Activated CD8-positive, alpha-beta T cell treated with anti-CD3 and anti-CD28 coated beads, Interleukin-2, amount 10 ng/mL, durations not matched to agents 7 days and 5 days (primary cell): ENCODE results near the gene ACAP3. TPM values are rescaled to one million over a fixed set of nuclear protein-coding genes. Genes with fewer than 3 reads are reported as not detected.

ENCODE experiments used
- ATAC-seq: fragments of 150-1000 bp; cut with Tn5 transposase; one replicate; pipeline ENCODE4 v1.10.0; 2021; ENCODE audit warnings: moderate library complexity
- CTCF ChIA-PET: fragments of 350-600 bp; sonication (Branson Sonifier 250); formaldehyde crosslinking; loops from one replicate; lab custom pipeline; 2021; ENCODE audit warnings: antibody characterized with exemption; lab: Charles Lee
- POLR2A ChIA-PET: fragments of 350-600 bp; sonication (Branson Sonifier 250); formaldehyde crosslinking; loops from one replicate; lab custom pipeline; 2021; ENCODE audit warnings: antibody characterized with exemption; lab: Charles Lee
- DNase-seq: peaks from one replicate; pipeline ENCODE4 v3.0.0-alpha.2; 2020
- H3K27ac Mint-ChIP-seq: one replicate; pipeline ENCODE4 v1.8.0; 2021; ENCODE audit warnings: mild to moderate bottlenecking, mixed read lengths
- H3K27me3 Mint-ChIP-seq: one replicate; pipeline ENCODE4 v1.8.0; 2021; ENCODE audit warnings: low read depth, mixed read lengths
- H3K36me3 Mint-ChIP-seq: one replicate; pipeline ENCODE4 v1.8.0; 2021; ENCODE audit warnings: low read depth, mixed read lengths
- H3K4me1 Mint-ChIP-seq: one replicate; pipeline ENCODE4 v1.8.0; 2021; ENCODE audit warnings: low read depth, mixed read lengths
- H3K4me3 Mint-ChIP-seq: one replicate; pipeline ENCODE4 v1.8.0; 2021; ENCODE audit warnings: mild to moderate bottlenecking, mixed read lengths
- H3K9me3 Mint-ChIP-seq: one replicate; pipeline ENCODE4 v1.8.0; 2022; ENCODE audit warnings: mixed read lengths; ENCODE audit not compliant: insufficient read depth
- total RNA-seq, 2 experiments: library from RNA; stranded (reverse); gene quantifications; one replicate each; pipeline ENCODE4 v1.2.3, GENCODE V29; 2021

Gene ACAP3
- total RNA-seq, 2 experiments from 2014 or later, result 65.2 to 87.3 TPM

DNA sequence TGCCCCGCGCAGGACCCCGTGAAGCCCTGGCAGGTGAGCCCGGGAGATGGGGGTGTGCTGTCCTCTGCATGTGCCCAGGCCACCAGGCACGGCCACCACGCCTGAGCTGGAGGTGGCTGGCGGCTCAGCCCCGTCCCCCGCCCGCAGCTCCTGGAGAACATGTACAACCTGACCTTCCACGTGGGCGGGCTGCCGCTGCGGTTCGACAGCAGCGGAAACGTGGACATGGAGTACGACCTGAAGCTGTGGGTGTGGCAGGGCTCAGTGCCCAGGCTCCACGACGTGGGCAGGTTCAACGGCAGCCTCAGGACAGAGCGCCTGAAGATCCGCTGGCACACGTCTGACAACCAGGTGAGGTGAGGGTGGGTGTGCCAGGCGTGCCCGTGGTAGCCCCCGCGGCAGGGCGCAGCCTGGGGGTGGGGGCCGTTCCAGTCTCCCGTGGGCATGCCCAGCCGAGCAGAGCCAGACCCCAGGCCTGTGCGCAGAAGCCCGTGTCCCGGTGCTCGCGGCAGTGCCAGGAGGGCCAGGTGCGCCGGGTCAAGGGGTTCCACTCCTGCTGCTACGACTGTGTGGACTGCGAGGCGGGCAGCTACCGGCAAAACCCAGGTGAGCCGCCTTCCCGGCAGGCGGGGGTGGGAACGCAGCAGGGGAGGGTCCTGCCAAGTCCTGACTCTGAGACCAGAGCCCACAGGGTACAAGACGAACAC is 25.2 kb upstream of the ACAP3 start:
- CTCF ChIA-PET, result interaction anchor here (1.6 kb wide), 1 partner anchor 15 kb away, joined by 3 read pairs; no protein-coding TSS in a partner anchor
- H3K9me3 Mint-ChIP-seq, result no peaks in the 10 kb centered on the region
- H3K27me3 Mint-ChIP-seq, result no peaks in the 10 kb centered on the region
- ATAC-seq (no peak), DNase-seq (no peak)
- no peak overlapping the region for H3K27ac Mint-ChIP-seq
- H3K4me3 Mint-ChIP-seq, result no peak overlapping the region
- POLR2A ChIA-PET, result no interaction called here
- peaks cover 5% of the 10 kb centered on the region for H3K36me3 Mint-ChIP-seq
- H3K4me1 Mint-ChIP-seq, result no peaks in the 10 kb centered on the region

DNA sequence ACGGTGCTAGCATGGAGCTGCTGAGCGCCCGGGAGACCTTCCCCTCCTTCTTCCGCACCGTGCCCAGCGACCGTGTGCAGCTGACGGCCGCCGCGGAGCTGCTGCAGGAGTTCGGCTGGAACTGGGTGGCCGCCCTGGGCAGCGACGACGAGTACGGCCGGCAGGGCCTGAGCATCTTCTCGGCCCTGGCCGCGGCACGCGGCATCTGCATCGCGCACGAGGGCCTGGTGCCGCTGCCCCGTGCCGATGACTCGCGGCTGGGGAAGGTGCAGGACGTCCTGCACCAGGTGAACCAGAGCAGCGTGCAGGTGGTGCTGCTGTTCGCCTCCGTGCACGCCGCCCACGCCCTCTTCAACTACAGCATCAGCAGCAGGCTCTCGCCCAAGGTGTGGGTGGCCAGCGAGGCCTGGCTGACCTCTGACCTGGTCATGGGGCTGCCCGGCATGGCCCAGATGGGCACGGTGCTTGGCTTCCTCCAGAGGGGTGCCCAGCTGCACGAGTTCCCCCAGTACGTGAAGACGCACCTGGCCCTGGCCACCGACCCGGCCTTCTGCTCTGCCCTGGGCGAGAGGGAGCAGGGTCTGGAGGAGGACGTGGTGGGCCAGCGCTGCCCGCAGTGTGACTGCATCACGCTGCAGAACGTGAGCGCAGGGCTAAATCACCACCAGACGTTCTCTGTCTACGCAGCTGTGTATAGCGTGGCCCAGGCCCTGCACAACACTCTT is 24.5 kb upstream of the ACAP3 start:
- Mint-ChIP-seq H3K27me3 (no peaks in the 10 kb centered on the region), H3K36me3 (peaks cover 5% of the 10 kb centered on the region), H3K9me3 (no peaks in the 10 kb centered on the region), H3K4me3 (no peak overlapping the region), H3K27ac (no peak overlapping the region), H3K4me1 (no peaks in the 10 kb centered on the region)
- DNase-seq (no peak), ATAC-seq (no peak)
- CTCF ChIA-PET, result interaction anchor here (1.1 kb wide), 1 partner anchor 40 kb away, joined by 4 read pairs; no protein-coding TSS in a partner anchor
- POLR2A ChIA-PET, result no interaction called here

DNA sequence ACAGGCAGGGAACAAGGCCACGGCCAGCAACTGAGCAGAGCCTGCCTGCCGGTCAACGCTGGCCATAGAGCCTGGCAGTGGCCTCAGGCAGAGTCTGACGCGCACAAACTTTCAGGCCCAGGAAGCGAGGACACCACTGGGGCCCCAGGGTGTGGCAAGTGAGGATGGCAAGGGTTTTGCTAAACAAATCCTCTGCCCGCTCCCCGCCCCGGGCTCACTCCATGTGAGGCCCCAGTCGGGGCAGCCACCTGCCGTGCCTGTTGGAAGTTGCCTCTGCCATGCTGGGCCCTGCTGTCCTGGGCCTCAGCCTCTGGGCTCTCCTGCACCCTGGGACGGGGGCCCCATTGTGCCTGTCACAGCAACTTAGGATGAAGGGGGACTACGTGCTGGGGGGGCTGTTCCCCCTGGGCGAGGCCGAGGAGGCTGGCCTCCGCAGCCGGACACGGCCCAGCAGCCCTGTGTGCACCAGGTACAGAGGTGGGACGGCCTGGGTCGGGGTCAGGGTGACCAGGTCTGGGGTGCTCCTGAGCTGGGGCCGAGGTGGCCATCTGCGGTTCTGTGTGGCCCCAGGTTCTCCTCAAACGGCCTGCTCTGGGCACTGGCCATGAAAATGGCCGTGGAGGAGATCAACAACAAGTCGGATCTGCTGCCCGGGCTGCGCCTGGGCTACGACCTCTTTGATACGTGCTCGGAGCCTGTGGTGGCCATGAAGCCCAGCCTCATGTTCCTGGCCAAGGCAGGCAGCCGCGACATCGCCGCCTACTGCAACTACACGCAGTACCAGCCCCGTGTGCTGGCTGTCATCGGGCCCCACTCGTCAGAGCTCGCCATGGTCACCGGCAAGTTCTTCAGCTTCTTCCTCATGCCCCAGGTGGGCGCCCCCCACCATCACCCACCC is 23.6 kb upstream of the ACAP3 start, which contains the start of gene TAS1R3:
TAS1R3 (plus strand) TSS at position 213 of the 898 bp plus-strand sequence; CDS start at position 279, 66 bp downstream.
- ChIA-PET POLR2A (no interaction called here), CTCF (interaction anchor here (1.1 kb wide), 1 partner anchor 41 kb away, joined by 4 read pairs; no protein-coding TSS in a partner anchor)
- Mint-ChIP-seq H3K9me3 (no peaks in the 10 kb centered on the region), H3K27ac (no peak within 1 kb of the TSS), H3K36me3 (peaks cover 5% of the 10 kb centered on the region), H3K4me3 (no peak within 1 kb of the TSS), H3K27me3 (no peaks in the 10 kb centered on the region), H3K4me1 (peaks cover 5% of the 10 kb centered on the region)
- no peak for DNase-seq
- no peak for ATAC-seq

DNA sequence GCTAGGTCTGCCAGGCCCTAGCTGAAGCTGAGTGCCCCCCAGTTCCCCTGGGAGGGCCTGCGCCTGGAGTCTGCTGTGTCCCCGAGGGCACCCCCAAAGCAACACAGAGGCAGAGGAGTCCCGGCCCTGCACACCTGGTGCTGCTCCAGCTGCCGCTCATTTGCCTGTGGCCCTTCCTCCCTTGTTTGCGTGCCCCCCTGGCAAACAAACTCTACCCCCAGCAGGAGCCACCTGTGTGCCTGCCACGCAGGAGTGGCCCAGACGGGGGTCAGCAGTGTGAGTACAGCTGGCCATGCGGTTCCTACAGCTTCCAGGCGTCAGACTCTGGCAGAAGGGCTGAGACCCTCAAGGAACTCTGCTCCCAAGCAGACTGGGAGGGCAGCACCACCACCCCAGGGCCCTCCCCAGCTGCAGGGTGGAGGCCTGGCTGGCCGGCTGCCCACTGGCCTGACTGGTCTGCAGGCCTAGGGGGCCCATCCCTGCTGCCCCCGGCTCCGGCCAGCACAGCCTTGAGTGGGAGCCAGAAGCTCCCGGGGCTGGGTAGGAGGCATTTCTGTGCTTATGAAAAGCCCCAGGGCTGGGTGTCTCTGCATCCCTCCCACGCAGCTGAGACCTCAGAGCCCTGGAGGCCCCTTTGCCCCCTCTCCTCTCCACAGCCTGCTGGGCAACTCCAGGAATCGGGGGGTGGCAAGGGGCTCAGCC is 22.8 kb upstream of the ACAP3 start:
- H3K27ac Mint-ChIP-seq, result no peak overlapping the region
- H3K27me3 Mint-ChIP-seq, result no peaks in the 10 kb centered on the region
- no peaks in the 10 kb centered on the region for H3K9me3 Mint-ChIP-seq
- H3K36me3 Mint-ChIP-seq, result peaks cover 5% of the 10 kb centered on the region
- H3K4me3 Mint-ChIP-seq, result no peak overlapping the region
- no peak for DNase-seq
- H3K4me1 Mint-ChIP-seq, result peaks cover 13% of the 10 kb centered on the region
- no peak for ATAC-seq
- ChIA-PET CTCF (interaction anchor here (1.1 kb wide), 1 partner anchor 42 kb away, joined by 4 read pairs; no protein-coding TSS in a partner anchor), POLR2A (no interaction called here)

DNA sequence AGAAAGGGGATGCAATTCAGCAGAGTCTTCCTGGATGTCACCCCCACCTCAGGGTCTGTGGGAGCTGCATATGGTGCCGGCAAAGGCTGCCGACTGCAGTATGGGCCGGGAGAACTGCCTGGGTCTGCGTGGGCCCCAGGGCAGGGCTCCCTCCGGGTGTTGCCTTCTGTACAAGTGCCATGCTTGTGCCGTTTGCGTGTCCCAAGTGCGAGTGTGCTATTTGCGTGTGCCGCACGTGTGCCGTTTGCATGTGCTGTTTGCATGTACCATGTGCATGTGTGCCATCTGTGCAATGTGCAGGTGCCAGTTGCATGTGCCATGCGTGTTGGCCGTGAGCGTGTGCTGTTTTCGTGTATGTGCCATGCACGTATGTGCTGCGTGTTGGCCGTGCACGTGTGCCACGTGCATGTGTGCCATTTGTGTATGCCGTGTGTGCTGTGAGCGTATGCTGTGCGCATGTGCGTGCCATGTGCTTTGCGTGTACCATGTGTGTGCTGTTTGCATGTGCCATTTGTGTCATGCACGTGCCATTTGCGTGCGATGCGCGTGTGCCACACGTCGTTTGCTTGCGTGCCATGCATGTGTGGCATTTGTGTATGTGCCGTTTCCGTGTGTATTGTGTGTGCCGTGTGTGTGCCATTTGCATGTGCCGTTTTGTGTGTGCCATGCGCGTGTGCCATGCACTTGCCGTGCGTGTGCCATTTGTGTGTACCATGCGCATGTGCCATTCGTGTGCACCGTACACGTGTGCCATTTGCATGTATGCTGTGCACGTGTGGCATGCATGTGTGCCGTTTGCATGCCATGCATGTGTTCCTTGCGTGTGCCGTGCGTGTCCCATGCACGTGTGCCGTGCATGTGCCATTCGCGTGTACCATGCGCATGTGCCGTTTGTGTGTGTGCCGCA is 21.8 kb upstream of the ACAP3 start:
- DNase-seq (no peak), ATAC-seq (no peak)
- peaks cover 16% of the 10 kb centered on the region for H3K4me1 Mint-ChIP-seq
- ChIA-PET POLR2A (no interaction called here), CTCF (no interaction called here)
- H3K9me3 Mint-ChIP-seq, result no peaks in the 10 kb centered on the region
- H3K4me3 Mint-ChIP-seq, result no peak overlapping the region
- H3K36me3 Mint-ChIP-seq, result peaks cover 5% of the 10 kb centered on the region
- no peaks in the 10 kb centered on the region for H3K27me3 Mint-ChIP-seq
- H3K27ac Mint-ChIP-seq, result no peak overlapping the region

DNA sequence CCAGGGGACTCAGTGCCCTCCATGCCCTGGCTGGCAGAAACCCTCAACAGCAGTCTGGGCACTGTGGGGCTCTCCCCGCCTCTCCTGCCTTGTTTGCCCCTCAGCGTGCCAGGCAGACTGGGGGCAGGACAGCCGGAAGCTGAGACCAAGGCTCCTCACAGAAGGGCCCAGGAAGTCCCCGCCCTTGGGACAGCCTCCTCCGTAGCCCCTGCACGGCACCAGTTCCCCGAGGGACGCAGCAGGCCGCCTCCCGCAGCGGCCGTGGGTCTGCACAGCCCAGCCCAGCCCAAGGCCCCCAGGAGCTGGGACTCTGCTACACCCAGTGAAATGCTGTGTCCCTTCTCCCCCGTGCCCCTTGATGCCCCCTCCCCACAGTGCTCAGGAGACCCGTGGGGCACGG is 20.5 kb upstream of the ACAP3 start:
- Mint-ChIP-seq H3K4me3 (no peak overlapping the region), H3K27ac (no peak overlapping the region), H3K4me1 (peaks cover 21% of the 10 kb centered on the region), H3K36me3 (peaks cover 9% of the 10 kb centered on the region), H3K27me3 (no peaks in the 10 kb centered on the region), H3K9me3 (no peaks in the 10 kb centered on the region)
- DNase-seq (no peak), ATAC-seq (no peak)
- ChIA-PET POLR2A (no interaction called here), CTCF (no interaction called here)

DNA sequence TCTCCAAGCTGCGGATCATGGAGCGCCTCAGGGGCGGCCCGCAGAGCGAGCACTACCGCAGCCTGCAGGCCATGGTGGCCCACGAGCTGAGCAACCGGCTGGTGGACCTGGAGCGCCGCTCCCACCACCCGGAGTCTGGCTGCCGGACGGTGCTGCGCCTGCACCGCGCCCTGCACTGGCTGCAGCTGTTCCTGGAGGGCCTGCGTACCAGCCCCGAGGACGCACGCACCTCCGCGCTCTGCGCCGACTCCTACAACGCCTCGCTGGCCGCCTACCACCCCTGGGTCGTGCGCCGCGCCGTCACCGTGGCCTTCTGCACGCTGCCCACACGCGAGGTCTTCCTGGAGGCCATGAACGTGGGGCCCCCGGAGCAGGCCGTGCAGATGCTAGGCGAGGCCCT is 19.6 kb upstream of the ACAP3 start:
- H3K27ac Mint-ChIP-seq, result no peak overlapping the region

DNA sequence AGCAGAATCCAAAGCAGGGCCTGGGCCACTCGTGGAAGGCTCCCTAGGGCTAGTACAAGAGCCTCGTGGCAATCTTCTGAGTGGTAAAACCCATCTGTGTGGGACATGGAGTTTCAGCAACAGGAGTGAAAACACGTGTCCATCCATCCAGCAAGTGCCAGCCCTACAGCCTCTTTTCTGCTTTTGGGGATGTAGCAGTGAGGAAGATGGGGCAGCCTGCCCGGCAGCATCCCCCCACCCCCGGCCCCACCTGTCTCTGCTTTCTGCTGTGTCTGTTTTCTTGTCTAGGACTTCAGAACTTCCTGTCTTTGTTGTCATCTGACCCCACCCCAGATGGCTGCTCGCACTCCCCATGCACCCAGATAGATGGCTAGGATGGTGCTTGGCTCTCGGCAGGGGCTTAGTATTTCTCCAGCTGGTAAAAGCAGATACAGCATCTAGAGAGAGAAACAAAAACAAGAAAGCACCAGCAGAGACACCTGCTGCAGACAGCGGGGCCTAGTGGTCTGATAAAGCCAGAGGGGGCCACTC is 18.4 kb upstream of the ACAP3 start:
- DNase-seq (no peak), ATAC-seq (no peak)
- CTCF ChIA-PET, result no interaction called here
- H3K9me3 Mint-ChIP-seq, result no peaks in the 10 kb centered on the region
- peak overlapping the region; percentile 76 for H3K4me3 Mint-ChIP-seq
- H3K27me3 Mint-ChIP-seq, result no peaks in the 10 kb centered on the region
- POLR2A ChIA-PET, result interaction anchor here (0.5 kb wide), 2 partner anchors 48 to 108 kb away, joined by 3 read pairs; no protein-coding TSS in a partner anchor
- H3K4me1 Mint-ChIP-seq, result peaks cover 38% of the 10 kb centered on the region
- H3K36me3 Mint-ChIP-seq, result peaks cover 11% of the 10 kb centered on the region
- peak overlapping the region; percentile 80 for H3K27ac Mint-ChIP-seq

More for the DNA sequence above, 19.6 kb upstream of the ACAP3 start:
- no peak for ATAC-seq
- Mint-ChIP-seq H3K27me3 (no peaks in the 10 kb centered on the region), H3K9me3 (no peaks in the 10 kb centered on the region), H3K36me3 (peaks cover 9% of the 10 kb centered on the region), H3K4me1 (peaks cover 28% of the 10 kb centered on the region), H3K4me3 (peak overlapping the region; percentile 18)
- DNase-seq, result no peak
- CTCF ChIA-PET, result no interaction called here
- POLR2A ChIA-PET, result interaction anchor here (0.6 kb wide), 1 partner anchor 45 kb away, joined by 3 read pairs; no protein-coding TSS in a partner anchor

DNA sequence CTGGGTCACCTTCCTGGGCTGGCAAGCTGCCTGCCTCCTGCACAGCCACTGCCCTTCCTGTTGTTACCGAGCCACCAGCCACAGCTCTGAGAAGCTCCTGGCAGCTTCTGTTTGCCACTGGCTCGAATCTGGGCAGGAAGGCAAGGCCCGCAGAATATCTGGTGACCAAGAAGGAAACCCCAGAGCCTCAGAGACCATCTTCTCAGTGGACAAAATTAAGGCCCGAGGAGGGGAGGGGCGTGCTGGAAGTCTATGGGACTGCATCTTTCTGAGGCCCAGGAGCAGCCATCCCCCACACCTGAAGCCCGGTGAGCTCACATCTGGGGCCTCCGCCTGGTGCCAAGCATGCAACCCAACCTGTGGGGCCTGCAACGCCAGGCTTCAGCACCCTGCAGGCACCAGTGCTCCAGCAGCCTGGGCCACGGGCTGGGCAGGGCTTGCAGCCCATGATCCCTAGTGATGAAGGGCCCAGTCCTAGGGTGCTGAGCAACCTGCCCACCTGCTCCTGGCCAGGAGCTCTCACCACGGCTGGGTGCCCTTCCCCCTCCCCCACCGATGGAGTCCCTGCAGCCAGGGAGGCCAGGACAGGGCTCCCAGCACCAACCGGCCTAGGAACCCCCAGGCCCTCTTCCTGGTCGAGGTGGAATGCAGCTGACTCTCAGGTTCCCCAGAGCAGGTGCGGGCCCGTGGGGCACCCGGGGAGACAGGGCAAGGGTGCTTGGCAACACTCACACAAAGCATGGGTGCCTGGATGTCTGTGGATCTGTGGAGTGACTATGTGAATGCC is 17.8 kb upstream of the ACAP3 start:
- Mint-ChIP-seq H3K9me3 (no peaks in the 10 kb centered on the region), H3K4me1 (peaks cover 38% of the 10 kb centered on the region), H3K4me3 (peak overlapping the region; percentile 76), H3K27me3 (no peaks in the 10 kb centered on the region), H3K36me3 (peaks cover 11% of the 10 kb centered on the region), H3K27ac (peak overlapping the region; percentile 80)
- ChIA-PET CTCF (no interaction called here), POLR2A (interaction anchor here (0.5 to 0.6 kb wide), 2 partner anchors 47 to 379 kb away, joined by 3 read pairs; no protein-coding TSS in a partner anchor)
- DNase-seq (no peak), ATAC-seq (no peak)
